GM12801 (cell line): Measurements from ENCODE around the gene KCNE3.

Source experiments
- CTCF ChIP-seq: IDR thresholded peaks from one replicate; pipeline ENCODE4 v1.5.1; 2011; ENCODE audit warnings: control low read depth; ENCODE audit not compliant: insufficient read length; ENCODE audit errors: extremely low read depth

The KCNE3 gene

GRCh38 chr11:74417379-74417804 is 50.0 kb downstream of the KCNE3 start:
- no peak for TF ChIP-seq CTCF

DNA sequence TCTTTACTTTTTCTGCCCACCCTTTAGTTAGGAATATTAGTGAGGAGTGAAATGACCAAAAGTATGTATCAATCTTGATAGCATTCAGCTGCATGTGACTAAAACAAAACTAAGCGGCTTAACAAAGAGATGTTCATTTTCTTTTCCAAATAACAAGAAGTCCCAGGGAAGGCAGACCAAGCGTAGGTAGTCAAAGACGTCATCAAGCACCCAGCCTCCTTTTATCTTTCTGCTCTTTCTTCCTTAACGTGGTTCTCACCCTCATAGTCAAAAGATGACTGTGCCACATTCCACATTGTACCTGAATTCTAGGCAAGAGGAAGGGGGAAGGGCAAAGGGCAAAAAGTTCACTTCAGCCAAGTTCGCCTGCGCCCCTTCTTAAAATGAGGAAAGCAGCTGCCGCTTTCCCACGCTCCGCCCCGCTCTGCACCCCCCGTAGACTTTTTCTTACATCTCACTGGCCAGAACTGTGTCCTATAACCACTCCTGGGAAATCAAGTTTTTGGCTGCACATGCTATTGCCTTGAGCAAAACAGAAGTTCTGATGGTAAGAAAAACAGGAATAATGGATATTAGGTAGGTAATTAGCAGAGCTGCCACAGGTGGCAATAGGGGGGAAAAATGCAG is 54.5 kb downstream of the KCNE3 start:
- no peak for TF ChIP-seq CTCF

GRCh38 chr11:74412321-74412720 is 55.0 kb downstream of the KCNE3 start:
- TF ChIP-seq CTCF: no peak

GRCh38 chr11:74409633-74410032 is 57.7 kb downstream of the KCNE3 start:
- TF ChIP-seq CTCF: no peak
